Measurements from ENCODE around the gene NEURL4.

GRCh38 chr17:7355053-7355452 is 25.9 kb upstream of the NEURL4 start, which contains the start of gene TMEM95:
- no peak for TF ChIP-seq CTCF (conservative IDR thresholded peaks at IDR 0.05)
- TF ChIP-seq EZH2 (IDR thresholded peaks at IDR 0.05; ENCODE audit: low read depth): no peak

All from PC-9 (cell line).